ENCODE results near the gene GAPDHS.

DNA sequence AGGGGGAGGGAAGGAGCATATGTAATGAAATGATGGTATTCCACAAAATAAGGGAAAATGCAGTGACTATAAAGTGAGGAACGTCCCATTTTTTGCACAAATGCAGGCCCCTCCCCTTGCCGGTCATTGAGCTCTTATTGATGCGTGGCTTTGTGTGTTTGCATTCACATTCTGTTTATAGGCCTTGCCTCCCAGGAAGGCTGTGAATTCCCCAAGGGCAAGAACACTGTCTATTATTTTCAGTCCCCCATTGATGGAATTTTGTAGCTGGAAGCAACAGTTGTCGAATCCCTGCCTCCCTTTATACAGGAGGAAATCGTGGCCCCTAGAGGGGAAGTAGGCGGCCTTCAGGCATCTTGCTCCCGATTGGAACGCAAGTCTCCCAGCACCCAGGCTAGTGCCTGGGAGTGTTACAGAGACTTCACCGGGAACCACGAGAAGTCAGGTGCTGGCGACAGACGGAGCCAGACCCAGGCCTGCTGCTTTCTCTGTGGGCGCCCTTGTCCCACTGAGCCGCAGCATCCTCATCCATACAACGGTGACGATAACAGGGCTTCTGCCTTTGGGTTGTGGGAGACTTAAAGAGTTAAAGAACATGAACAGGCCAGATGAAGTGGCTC is 12.0 kb upstream of the GAPDHS start:
- TF ChIP-seq POLR2A (IDR thresholded peaks at IDR 0.05), result no peak
- TF ChIP-seq, protein P1, sequence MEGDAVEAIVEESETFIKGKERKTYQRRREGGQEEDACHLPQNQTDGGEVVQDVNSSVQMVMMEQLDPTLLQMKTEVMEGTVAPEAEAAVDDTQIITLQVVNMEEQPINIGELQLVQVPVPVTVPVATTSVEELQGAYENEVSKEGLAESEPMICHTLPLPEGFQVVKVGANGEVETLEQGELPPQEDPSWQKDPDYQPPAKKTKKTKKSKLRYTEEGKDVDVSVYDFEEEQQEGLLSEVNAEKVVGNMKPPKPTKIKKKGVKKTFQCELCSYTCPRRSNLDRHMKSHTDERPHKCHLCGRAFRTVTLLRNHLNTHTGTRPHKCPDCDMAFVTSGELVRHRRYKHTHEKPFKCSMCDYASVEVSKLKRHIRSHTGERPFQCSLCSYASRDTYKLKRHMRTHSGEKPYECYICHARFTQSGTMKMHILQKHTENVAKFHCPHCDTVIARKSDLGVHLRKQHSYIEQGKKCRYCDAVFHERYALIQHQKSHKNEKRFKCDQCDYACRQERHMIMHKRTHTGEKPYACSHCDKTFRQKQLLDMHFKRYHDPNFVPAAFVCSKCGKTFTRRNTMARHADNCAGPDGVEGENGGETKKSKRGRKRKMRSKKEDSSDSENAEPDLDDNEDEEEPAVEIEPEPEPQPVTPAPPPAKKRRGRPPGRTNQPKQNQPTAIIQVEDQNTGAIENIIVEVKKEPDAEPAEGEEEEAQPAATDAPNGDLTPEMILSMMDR (IDR thresholded peaks at IDR 0.05), result no peak
